Measurements from ENCODE around the gene PPP1R26.

Gene PPP1R26

GRCh38 chr9:135484460-135485277 is 5.1 kb downstream of the PPP1R26 start:
- Histone ChIP-seq H3K9me3 (ENCODE audit: control insufficient read depth, insufficient read depth, low read length) (no peaks in the 10 kb centered on the region), H3K9ac (ENCODE audit: low read depth, low read length) (no peak overlapping the region), H3K27me3 (ENCODE audit: control insufficient read depth, insufficient read depth, low read length) (no peaks in the 10 kb centered on the region), H3K4me1 (ENCODE audit: control insufficient read depth, insufficient read depth, low read length) (no peaks in the 10 kb centered on the region), H3K36me3 (ENCODE audit: control insufficient read depth, insufficient read depth, low read length) (peaks cover 49% of the 10 kb centered on the region), H3K4me3 (ENCODE audit: low read depth, low read length) (no peak overlapping the region)

GRCh38 chr9:135485385-135485784 is 5.8 kb downstream of the PPP1R26 start:
- no peak overlapping the region for H3K9ac ChIP-seq (ENCODE audit: low read depth, low read length)
- no peaks in the 10 kb centered on the region for H3K27me3 ChIP-seq (ENCODE audit: control insufficient read depth, insufficient read depth, low read length)
- peaks cover 49% of the 10 kb centered on the region for H3K36me3 ChIP-seq (ENCODE audit: control insufficient read depth, insufficient read depth, low read length)
- H3K4me1 ChIP-seq (ENCODE audit: control insufficient read depth, insufficient read depth, low read length) = no peaks in the 10 kb centered on the region
- H3K9me3 ChIP-seq (ENCODE audit: control insufficient read depth, insufficient read depth, low read length) = no peaks in the 10 kb centered on the region
- no peak overlapping the region for H3K4me3 ChIP-seq (ENCODE audit: low read depth, low read length)

- peaks cover 49% of the 10 kb centered on the region for H3K36me3 ChIP-seq (ENCODE audit: control insufficient read depth, insufficient read depth, low read length)
- H3K9me3 ChIP-seq (ENCODE audit: control insufficient read depth, insufficient read depth, low read length) = no peaks in the 10 kb centered on the region
- no peaks in the 10 kb centered on the region for H3K4me1 ChIP-seq (ENCODE audit: control insufficient read depth, insufficient read depth, low read length)
- no peak overlapping the region for H3K9ac ChIP-seq (ENCODE audit: low read depth, low read length)
- no peak overlapping the region for H3K4me3 ChIP-seq (ENCODE audit: low read depth, low read length)
- no peaks in the 10 kb centered on the region for H3K27me3 ChIP-seq (ENCODE audit: control insufficient read depth, insufficient read depth, low read length)
Measured at GRCh38 chr9:135485832-135486231, 6.2 kb downstream of the PPP1R26 start.

GRCh38 chr9:135486267-135487065 is 6.9 kb downstream of the PPP1R26 start:
- H3K9me3 ChIP-seq (ENCODE audit: control insufficient read depth, insufficient read depth, low read length) = no peaks in the 10 kb centered on the region
- H3K9ac ChIP-seq (ENCODE audit: low read depth, low read length) = no peak overlapping the region
- H3K4me1 ChIP-seq (ENCODE audit: control insufficient read depth, insufficient read depth, low read length) = no peaks in the 10 kb centered on the region
- H3K27me3 ChIP-seq (ENCODE audit: control insufficient read depth, insufficient read depth, low read length) = no peaks in the 10 kb centered on the region
- H3K36me3 ChIP-seq (ENCODE audit: control insufficient read depth, insufficient read depth, low read length) = peaks cover 49% of the 10 kb centered on the region
- H3K4me3 ChIP-seq (ENCODE audit: low read depth, low read length) = no peak overlapping the region

- no peaks in the 10 kb centered on the region for H3K4me1 ChIP-seq (ENCODE audit: control insufficient read depth, insufficient read depth, low read length)
- H3K36me3 ChIP-seq (ENCODE audit: control insufficient read depth, insufficient read depth, low read length) = peaks cover 49% of the 10 kb centered on the region
- H3K9me3 ChIP-seq (ENCODE audit: control insufficient read depth, insufficient read depth, low read length) = no peaks in the 10 kb centered on the region
- no peak overlapping the region for H3K9ac ChIP-seq (ENCODE audit: low read depth, low read length)
- H3K4me3 ChIP-seq (ENCODE audit: low read depth, low read length) = no peak overlapping the region
- H3K27me3 ChIP-seq (ENCODE audit: control insufficient read depth, insufficient read depth, low read length) = no peaks in the 10 kb centered on the region
Measured at GRCh38 chr9:135487281-135488012, 7.9 kb downstream of the PPP1R26 start.

- Histone ChIP-seq H3K4me1 (ENCODE audit: control insufficient read depth, insufficient read depth, low read length) (no peaks in the 10 kb centered on the region), H3K27me3 (ENCODE audit: control insufficient read depth, insufficient read depth, low read length) (no peaks in the 10 kb centered on the region), H3K9ac (ENCODE audit: low read depth, low read length) (no peak overlapping the region), H3K4me3 (ENCODE audit: low read depth, low read length) (no peak overlapping the region), H3K9me3 (ENCODE audit: control insufficient read depth, insufficient read depth, low read length) (no peaks in the 10 kb centered on the region), H3K36me3 (ENCODE audit: control insufficient read depth, insufficient read depth, low read length) (peaks cover 49% of the 10 kb centered on the region)
Measured at GRCh38 chr9:135488013-135488330, 8.4 kb downstream of the PPP1R26 start.

GRCh38 chr9:135488527-135488926 is 8.9 kb downstream of the PPP1R26 start:
- no peaks in the 10 kb centered on the region for H3K4me1 ChIP-seq (ENCODE audit: control insufficient read depth, insufficient read depth, low read length)

GRCh38 chr9:135489188-135489906 is 9.8 kb downstream of the PPP1R26 start:
- no peaks in the 10 kb centered on the region for H3K9me3 ChIP-seq (ENCODE audit: control insufficient read depth, insufficient read depth, low read length)
- H3K36me3 ChIP-seq (ENCODE audit: control insufficient read depth, insufficient read depth, low read length) = peaks cover 39% of the 10 kb centered on the region
- H3K9ac ChIP-seq (ENCODE audit: low read depth, low read length) = no peak overlapping the region
- H3K27me3 ChIP-seq (ENCODE audit: control insufficient read depth, insufficient read depth, low read length) = no peaks in the 10 kb centered on the region
- H3K4me3 ChIP-seq (ENCODE audit: low read depth, low read length) = no peak overlapping the region
- H3K4me1 ChIP-seq (ENCODE audit: control insufficient read depth, insufficient read depth, low read length) = no peaks in the 10 kb centered on the region

More at GRCh38 chr9:135488527-135488926, 8.9 kb downstream of the PPP1R26 start:
- Histone ChIP-seq H3K9ac (ENCODE audit: low read depth, low read length) (no peak overlapping the region), H3K27me3 (ENCODE audit: control insufficient read depth, insufficient read depth, low read length) (no peaks in the 10 kb centered on the region), H3K36me3 (ENCODE audit: control insufficient read depth, insufficient read depth, low read length) (peaks cover 47% of the 10 kb centered on the region), H3K9me3 (ENCODE audit: control insufficient read depth, insufficient read depth, low read length) (no peaks in the 10 kb centered on the region), H3K4me3 (ENCODE audit: low read depth, low read length) (no peak overlapping the region)

- H3K27me3 ChIP-seq (ENCODE audit: control insufficient read depth, insufficient read depth, low read length) = no peaks in the 10 kb centered on the region
- H3K36me3 ChIP-seq (ENCODE audit: control insufficient read depth, insufficient read depth, low read length) = peaks cover 32% of the 10 kb centered on the region
- no peak overlapping the region for H3K9ac ChIP-seq (ENCODE audit: low read depth, low read length)
- H3K4me1 ChIP-seq (ENCODE audit: control insufficient read depth, insufficient read depth, low read length) = no peaks in the 10 kb centered on the region
- no peaks in the 10 kb centered on the region for H3K9me3 ChIP-seq (ENCODE audit: control insufficient read depth, insufficient read depth, low read length)
- H3K4me3 ChIP-seq (ENCODE audit: low read depth, low read length) = no peak overlapping the region
Measured at GRCh38 chr9:135490166-135490870, 10.7 kb downstream of the PPP1R26 start.

- Histone ChIP-seq H3K9ac (ENCODE audit: low read depth, low read length) (no peak overlapping the region), H3K36me3 (ENCODE audit: control insufficient read depth, insufficient read depth, low read length) (peaks cover 25% of the 10 kb centered on the region), H3K9me3 (ENCODE audit: control insufficient read depth, insufficient read depth, low read length) (no peaks in the 10 kb centered on the region), H3K27me3 (ENCODE audit: control insufficient read depth, insufficient read depth, low read length) (no peaks in the 10 kb centered on the region), H3K4me1 (ENCODE audit: control insufficient read depth, insufficient read depth, low read length) (no peaks in the 10 kb centered on the region), H3K4me3 (ENCODE audit: low read depth, low read length) (no peak overlapping the region)
Measured at GRCh38 chr9:135490980-135491464, 11.4 kb downstream of the PPP1R26 start.

GRCh38 chr9:135491764-135492163 is 12.2 kb downstream of the PPP1R26 start:
- H3K4me1 ChIP-seq (ENCODE audit: control insufficient read depth, insufficient read depth, low read length) = no peaks in the 10 kb centered on the region
- peaks cover 18% of the 10 kb centered on the region for H3K36me3 ChIP-seq (ENCODE audit: control insufficient read depth, insufficient read depth, low read length)
- no peak overlapping the region for H3K9ac ChIP-seq (ENCODE audit: low read depth, low read length)
- H3K9me3 ChIP-seq (ENCODE audit: control insufficient read depth, insufficient read depth, low read length) = no peaks in the 10 kb centered on the region
- no peak overlapping the region for H3K4me3 ChIP-seq (ENCODE audit: low read depth, low read length)
- H3K27me3 ChIP-seq (ENCODE audit: control insufficient read depth, insufficient read depth, low read length) = no peaks in the 10 kb centered on the region
